Stimulated activated CD4-positive, alpha-beta T cell treated with anti-CD3 and anti-CD28 coated beads, Interleukin-15, amount 100 ng/mL, for 24 hours (primary cell): ENCODE data around the gene VAV2.
"Not testable (repeated sequence)": the region's sequence is repeated elsewhere in the genome, so short reads cannot be mapped to it uniquely, and the experiment has no call there.

ENCODE experiments used
- DNase-seq: peaks from one replicate; pipeline ENCODE4 v3.0.0-alpha.2; 2020

Gene VAV2

GRCh38 chr9:133913571-133914369 is 78.4 kb downstream of the VAV2 start:
- DNase-seq: no peak

- DNase-seq: no peak
Measured at GRCh38 chr9:133910855-133911514, 81.1 kb downstream of the VAV2 start.

DNA sequence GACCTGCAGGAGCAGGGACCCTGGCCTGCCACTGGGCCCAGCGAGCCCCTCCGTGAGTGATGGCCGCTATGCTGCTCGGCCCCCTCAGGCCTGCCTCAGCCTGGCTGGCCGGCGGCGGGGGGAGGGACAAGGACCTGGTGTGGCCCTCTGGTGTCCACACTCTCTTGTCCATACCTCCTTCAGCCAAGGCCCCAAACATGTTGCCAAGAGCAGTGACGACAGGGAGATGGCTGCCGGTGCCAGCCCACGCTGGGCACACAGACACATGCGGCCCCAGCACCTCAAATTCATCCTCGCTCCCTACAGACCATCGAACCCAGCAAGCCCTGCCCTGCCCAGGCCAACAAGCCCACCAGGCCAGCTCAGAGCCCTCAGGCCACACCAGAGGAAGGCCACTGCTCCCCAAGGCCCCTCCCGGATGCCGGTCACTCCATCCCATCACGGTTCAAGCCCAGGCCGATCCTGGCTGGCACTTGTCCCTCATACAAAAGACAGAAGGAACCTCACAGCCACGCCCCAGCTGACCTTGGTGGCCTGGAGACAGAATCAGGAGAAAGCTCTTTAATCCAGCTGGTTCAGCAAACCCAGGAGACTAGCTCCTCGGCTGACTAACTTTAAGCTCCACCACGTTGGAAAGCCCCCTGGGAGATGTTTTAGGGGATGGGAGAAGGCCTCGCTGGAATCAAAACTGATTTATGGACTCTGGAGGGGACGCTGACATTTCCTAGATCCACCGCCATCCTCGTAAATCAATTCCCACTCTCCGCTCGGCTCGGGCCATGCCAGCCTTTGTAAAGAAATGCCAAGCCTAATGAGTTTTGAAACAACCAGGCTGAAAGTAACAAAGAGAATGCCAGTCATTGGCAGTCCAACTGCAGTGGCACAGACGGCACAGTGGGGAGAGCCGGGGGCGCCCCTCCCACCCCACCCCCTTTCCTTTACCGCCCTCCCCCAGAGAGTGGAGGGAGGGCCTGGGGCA is 84.9 kb downstream of the VAV2 start:
- DNase-seq: no peak

GRCh38 chr9:133906218-133906617 is 85.9 kb downstream of the VAV2 start:
- no peak for DNase-seq

DNA sequence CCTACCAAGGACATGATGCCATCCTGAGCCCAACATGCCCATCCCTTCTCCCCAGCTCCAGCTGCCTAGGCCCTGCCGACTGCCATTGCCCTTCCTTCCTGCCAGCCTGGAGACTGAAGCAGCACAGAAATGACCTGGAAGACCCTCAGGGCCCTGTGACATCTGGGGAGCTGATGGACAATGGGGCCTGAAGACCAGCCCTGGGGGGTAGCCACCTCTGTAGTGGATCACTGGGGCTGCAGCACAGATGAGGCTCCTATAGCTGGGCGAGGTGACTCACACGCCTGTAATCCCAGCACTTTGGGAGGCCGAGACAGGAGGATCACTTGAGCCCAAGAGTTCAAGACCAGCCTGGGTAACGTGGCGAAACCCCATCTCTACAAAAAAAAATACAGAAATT is 86.6 kb downstream of the VAV2 start:
- no peak for DNase-seq

DNA sequence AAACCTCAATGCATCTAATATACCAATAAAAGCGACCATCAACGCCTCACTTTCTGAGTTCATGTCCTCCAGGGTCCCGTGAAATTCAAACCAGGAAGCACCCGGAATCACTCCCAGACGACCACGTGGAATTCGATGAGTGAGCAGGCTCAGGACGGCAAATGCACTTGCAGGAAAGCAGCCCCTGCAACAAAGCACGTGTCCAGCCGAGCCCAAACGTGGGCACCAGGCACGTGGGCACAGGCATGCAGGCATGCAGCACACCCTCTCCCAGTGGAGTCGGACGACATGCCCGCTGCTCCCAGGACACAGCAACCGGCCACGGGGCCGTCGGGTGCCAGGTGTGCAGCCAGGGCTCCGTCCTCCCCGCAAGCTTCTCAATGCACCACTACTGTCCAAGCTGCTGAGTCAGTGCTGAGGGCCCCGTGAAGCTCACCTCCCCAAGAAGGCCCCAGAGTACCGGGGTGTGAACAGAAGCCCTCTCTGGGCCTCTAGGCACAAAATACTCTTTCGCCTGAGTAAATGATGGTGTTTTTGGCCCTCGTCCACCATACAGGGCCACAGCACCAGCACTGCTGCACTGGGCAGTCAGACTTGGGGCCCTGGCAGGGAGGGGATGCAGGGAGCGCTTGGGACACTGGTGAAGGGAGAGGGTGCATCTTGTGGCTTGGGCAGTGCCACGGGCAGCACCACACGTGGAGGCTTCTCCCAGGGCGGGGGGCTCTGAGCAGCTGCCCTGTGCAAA is 87.6 kb downstream of the VAV2 start:
- DNase-seq: no peak

GRCh38 chr9:133901184-133901835 is 90.8 kb downstream of the VAV2 start:
- no peak for DNase-seq

GRCh38 chr9:133897675-133898074 is 94.4 kb downstream of the VAV2 start:
- no peak for DNase-seq

DNA sequence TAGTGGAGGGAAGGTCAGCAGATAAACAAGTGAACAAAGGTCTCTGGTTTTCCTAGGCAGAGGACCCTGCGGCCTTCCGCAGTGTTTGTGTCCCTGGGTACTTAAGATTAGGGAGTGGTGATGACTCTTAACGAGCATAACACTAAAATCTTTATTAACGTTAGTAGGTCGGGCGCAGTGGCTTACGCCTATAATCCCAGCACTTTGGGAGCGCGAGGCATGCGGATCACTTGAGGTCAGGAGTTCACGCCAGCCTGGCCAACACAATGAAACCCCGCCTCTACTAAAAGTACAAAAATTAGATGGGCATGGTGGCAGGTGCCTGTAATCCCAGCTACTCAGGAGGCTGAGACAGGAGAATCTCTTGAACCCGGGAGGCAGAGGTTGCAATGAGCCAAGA is 96.1 kb downstream of the VAV2 start:
- DNase-seq: not testable (repeated sequence)

DNA sequence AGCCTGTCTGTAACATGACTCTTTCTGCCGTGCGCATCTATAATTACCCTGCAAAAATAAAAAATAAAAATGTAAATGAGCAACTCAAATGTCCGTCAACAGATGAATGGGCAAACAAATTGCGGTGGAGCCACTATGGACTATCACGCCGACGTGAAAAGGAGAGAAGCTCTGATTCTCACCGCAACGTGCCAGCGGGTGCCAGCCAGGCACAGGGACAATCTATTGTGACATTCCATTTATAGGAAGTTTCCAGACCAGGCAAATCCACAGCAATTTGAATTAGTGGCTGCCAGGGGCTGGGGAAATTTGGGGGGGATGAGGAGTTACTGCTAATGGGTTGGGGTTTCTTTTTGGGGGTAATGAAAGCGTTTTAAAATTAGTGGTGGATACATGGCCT is 96.8 kb downstream of the VAV2 start:
- DNase-seq: no peak

DNA sequence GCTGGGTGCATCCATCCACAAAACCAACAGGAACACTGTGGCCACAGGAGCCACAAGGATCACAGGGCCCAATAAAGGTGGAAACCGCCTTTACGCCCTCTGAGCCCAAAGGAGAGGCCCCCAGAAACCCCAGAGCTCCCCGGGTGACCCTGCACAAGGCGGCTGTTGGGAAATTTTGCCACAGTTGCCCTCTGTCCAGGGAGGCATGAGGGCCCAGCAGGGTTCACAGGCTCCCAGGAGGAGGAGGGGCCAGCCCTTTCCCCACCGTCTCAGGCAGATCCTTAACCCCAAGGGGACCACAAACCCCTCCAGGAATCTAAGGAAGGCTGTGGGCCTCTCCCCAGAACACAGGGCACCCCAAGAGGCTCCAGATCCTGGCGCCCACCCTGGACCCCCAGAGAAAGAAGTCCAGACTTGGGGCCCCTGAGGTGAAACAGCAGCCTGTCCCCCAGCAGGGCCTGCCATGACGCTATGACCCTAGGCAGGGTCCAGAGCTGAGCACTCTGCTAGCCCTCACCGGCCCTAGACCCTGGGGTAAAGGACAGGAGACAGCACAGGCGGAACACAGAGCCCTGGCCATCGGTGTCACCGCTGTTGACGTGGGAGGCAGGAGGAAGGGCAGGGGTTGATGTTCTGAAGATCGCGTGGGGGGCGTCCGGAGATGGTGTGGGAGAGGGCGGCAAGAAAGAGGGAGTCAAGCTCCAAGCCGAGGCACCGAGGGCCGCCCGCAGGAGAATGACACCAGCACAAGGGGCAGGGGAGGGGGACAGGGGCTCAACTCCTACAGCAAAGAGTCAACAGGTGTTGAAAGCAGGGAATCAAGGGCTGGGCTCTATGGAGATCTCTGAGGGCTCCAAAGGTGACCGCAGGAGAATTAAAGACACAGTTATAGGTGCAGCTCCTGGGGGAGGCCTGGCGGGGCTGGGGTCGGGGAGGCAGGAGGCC is 97.5 kb downstream of the VAV2 start:
- DNase-seq: no peak

- no peak for DNase-seq
Measured at GRCh38 chr9:133893191-133893994, 98.7 kb downstream of the VAV2 start.

DNA sequence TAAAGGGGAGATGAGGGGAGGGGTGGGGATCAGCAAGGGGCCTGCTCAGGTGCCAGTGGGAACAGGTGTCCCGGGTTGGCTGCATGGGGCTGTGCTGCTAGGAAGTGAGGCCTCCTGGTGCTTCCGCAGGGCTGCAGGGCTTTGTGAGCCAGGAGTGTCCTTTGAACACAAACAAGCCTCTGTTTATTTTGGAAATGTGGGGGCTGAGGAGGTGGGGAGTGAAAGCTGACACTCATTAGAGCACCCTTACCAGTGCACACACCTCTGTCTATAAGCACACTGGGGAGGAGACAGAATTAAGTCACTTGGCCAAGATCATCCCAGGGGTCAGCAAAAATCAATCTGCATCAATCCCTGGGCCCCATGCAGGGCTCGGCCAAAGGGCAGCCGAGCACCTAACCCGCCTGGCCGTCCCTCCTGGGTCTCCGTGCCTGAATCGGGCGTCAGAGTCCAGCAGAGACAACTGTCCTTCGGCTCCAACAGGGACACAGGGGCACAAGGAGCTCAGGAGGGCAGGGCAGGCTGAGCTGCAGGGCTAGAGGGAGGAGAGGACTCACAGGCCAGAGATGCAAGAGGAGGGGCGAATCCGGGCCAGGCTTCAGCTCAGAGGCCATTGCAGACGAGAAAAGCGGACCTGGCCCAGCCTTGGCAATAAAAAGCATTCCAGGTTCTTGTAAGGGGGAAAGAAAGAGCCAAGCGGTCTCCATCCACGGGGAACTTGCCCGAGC is 99.8 kb downstream of the VAV2 start:
- DNase-seq: no peak

GRCh38 chr9:133891741-133892140 is 100.4 kb downstream of the VAV2 start:
- no peak for DNase-seq

GRCh38 chr9:133890583-133890982 is 101.5 kb downstream of the VAV2 start:
- no peak for DNase-seq

GRCh38 chr9:133889584-133890301 is 102.4 kb downstream of the VAV2 start:
- no peak for DNase-seq

GRCh38 chr9:133888809-133889491 is 103.2 kb downstream of the VAV2 start:
- no peak for DNase-seq
